ENCODE results near the gene HTATIP2.

GRCh38 chr11:20373147-20373546 is 9.6 kb downstream of the HTATIP2 start:
- TF ChIP-seq CTCF (optimal IDR thresholded peaks at IDR 0.05 in 1 of 3, IDR thresholded peaks at IDR 0.05 in 1 of 3, conservative IDR thresholded peaks at IDR 0.05 in 1 of 3; ENCODE audit: extremely low read depth in 1 of 3, insufficient read depth in 2 of 3, low read length in 3 of 3) (no peak), EZH2 (IDR thresholded peaks at IDR 0.05; ENCODE audit: low read length) (no peak)
